Activated T-cell treated with anti-CD3 and anti-CD28 coated beads, Interleukin-2, amount 50 U/mL, for 24 hours (primary cell): ENCODE data around the gene ZNF689.

ENCODE experiments used
- DNase-seq: peaks from one replicate; pipeline ENCODE4 v3.0.0-alpha.2; 2020
- H3K27ac Mint-ChIP-seq: 2 replicates; pipeline ENCODE4 v1.8.0; 2020; ENCODE audit warnings: mild to moderate bottlenecking, mixed read lengths
- H3K27me3 Mint-ChIP-seq: 2 replicates; pipeline ENCODE4 v1.8.0; 2020; ENCODE audit warnings: mixed read lengths
- H3K36me3 Mint-ChIP-seq: 2 replicates; pipeline ENCODE4 v1.8.0; 2020; ENCODE audit warnings: low read depth, mixed read lengths
- H3K4me1 Mint-ChIP-seq: 2 replicates; pipeline ENCODE4 v1.8.0; 2020; ENCODE audit warnings: low read depth, mixed read lengths
- H3K4me3 Mint-ChIP-seq: 2 replicates; pipeline ENCODE4 v1.8.0; 2020; ENCODE audit warnings: mild to moderate bottlenecking, moderate library complexity, mixed read lengths
- H3K9me3 Mint-ChIP-seq: 2 replicates; pipeline ENCODE4 v1.8.0; 2020; ENCODE audit warnings: mixed read lengths

The ZNF689 gene

DNA sequence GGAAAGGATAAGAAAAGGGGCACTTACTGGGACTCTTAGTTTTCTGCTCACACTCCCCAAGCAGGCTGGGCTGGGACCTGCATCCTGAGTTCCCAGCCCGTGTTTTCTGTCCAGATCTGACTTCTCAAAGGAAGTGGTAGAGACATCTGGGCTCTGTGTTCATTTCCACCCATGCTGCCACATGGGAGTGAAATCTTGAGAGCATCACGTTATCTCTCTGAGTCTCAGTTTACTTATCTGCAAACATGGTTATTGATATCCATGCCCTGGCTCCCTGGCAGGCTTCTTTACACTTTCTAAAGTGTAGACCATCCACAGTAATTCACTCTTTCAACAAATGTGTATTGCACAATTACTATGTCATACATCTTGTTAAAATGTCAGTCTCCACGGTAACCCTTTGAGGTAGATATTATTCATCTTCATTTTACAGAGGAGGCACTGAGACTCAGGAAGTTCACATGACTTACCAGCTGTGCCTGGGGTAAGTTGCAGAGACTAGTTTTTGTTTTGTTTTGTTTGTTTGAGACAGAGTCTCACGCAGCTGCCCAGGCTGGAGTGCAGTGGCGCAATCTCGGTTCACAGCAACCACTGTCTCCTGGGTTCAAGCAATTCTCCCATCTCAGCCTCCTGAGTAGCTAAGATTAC, 42.1 kb downstream of the ZNF689 start:
- peak; percentile 53 for DNase-seq
- peaks cover 9% of the 10 kb centered on the region for H3K36me3 Mint-ChIP-seq
- H3K27me3 Mint-ChIP-seq = no peaks in the 10 kb centered on the region
- no peaks in the 10 kb centered on the region for H3K9me3 Mint-ChIP-seq
- peak overlapping the region; percentile 67 for H3K4me3 Mint-ChIP-seq
- H3K27ac Mint-ChIP-seq = peak overlapping the region; percentile 99
- peaks cover 49% of the 10 kb centered on the region for H3K4me1 Mint-ChIP-seq

- H3K27me3 Mint-ChIP-seq = no peaks in the 10 kb centered on the region
- peak overlapping the region; percentile 99 for H3K27ac Mint-ChIP-seq
- no peaks in the 10 kb centered on the region for H3K9me3 Mint-ChIP-seq
- peak; percentile 67 for DNase-seq
- H3K4me3 Mint-ChIP-seq = peak overlapping the region; percentile 67
- H3K4me1 Mint-ChIP-seq = peaks cover 48% of the 10 kb centered on the region
- peaks cover 9% of the 10 kb centered on the region for H3K36me3 Mint-ChIP-seq
These were observed 42.8 kb downstream of the ZNF689 start for GRCh38 chr16:30567160-30567990.

- Mint-ChIP-seq H3K9me3 (no peaks in the 10 kb centered on the region), H3K36me3 (peaks cover 4% of the 10 kb centered on the region), H3K27me3 (no peaks in the 10 kb centered on the region), H3K4me1 (peaks cover 47% of the 10 kb centered on the region), H3K27ac (peak overlapping the region; percentile 99), H3K4me3 (no peak overlapping the region)
- DNase-seq = no peak
These were observed 43.7 kb downstream of the ZNF689 start for GRCh38 chr16:30566531-30566930.

DNA sequence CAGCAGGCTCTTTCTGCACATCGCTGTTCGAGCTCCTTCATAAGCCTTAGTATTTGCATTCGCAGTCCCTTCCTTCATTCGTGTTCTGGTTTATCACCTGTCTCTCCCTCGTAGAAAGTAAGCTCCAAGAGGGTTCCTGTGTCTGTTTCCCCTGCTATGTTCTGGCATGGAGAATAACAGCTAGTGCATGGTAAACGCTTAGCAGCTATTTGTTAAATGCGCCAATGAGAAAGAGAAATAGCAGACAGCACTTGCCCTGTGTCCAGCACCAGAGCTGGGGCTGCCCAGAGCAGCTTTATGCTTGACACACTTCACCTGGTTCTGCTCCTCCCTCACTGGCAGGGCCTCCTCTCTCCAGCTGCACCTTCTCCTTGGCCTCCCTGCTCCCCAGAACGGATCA, 44.2 kb downstream of the ZNF689 start:
- no peaks in the 10 kb centered on the region for H3K9me3 Mint-ChIP-seq
- H3K36me3 Mint-ChIP-seq = peaks cover under 1% of the 10 kb centered on the region
- H3K27me3 Mint-ChIP-seq = no peaks in the 10 kb centered on the region
- DNase-seq = no peak
- H3K27ac Mint-ChIP-seq = peak overlapping the region; percentile 99
- no peak overlapping the region for H3K4me3 Mint-ChIP-seq
- H3K4me1 Mint-ChIP-seq = peaks cover 49% of the 10 kb centered on the region

DNA sequence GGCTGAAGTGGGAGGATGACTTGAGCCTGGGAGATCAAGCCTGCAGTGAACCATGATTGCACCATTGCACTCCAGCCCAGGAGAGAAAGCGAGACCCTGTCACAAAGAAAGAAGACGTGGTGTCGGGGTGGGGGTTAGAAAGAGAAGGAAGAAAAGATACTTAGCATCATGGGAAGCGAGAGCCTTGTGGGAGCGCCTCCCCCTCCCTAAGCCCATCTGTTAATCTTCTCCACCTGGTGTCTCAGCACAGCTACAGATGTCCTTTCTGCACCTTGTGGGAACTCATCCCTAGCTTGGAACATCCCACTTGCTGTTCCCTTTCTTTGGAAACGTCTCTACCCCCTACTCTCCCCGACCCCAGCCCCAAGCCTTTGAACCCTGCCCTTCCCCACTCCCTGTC, 44.7 kb downstream of the ZNF689 start:
- Mint-ChIP-seq H3K4me1 (peaks cover 48% of the 10 kb centered on the region), H3K9me3 (no peaks in the 10 kb centered on the region), H3K4me3 (no peak overlapping the region), H3K27ac (peak overlapping the region; percentile 18), H3K27me3 (no peaks in the 10 kb centered on the region), H3K36me3 (no peaks in the 10 kb centered on the region)
- DNase-seq = no peak

- Mint-ChIP-seq H3K36me3 (peaks cover 6% of the 10 kb centered on the region), H3K27me3 (no peaks in the 10 kb centered on the region), H3K9me3 (no peaks in the 10 kb centered on the region), H3K4me3 (peak overlapping the region; percentile 78), H3K4me1 (peaks cover 30% of the 10 kb centered on the region), H3K27ac (no peak overlapping the region)
- DNase-seq = no peak
These were observed 48.2 kb downstream of the ZNF689 start for GRCh38 chr16:30562021-30562420.

DNA sequence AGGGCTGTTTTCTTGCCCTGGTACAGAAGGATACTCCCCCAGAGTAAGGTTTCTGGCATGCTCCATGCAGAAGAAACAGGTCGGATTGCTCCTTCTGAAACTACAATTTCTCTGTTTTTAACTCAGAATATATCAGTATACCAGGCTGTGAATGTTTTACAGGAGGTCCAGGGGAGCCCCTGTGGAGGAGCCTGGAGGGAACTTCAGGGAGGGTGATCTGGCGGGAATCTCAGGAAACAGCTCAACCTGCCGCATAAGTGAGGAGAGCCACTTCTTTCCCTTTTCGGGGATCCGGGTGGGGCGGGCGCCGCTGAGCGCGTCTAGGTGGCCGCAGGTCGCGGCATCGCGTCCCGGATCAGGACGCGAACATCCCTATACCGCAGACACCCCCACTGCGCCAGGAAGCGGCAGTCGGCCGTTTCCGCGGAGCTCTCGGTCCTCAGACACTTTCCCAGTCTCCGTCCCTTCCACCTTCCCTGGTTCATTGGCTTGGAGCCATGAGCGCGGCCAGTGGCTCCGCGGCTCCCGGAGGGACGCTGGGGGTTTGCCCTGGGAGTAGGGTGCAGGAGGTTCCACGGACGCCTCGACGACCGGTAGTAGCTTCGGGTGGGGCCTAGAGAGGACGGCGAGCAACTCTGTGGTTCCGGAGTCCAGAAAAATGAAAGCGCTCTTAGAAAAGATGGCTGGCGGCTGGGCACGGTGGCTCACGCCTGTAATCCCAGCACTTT, 48.9 kb downstream of the ZNF689 start:
- no peaks in the 10 kb centered on the region for H3K9me3 Mint-ChIP-seq
- DNase-seq = peak; percentile 57
- peaks cover 9% of the 10 kb centered on the region for H3K36me3 Mint-ChIP-seq
- H3K27me3 Mint-ChIP-seq = no peaks in the 10 kb centered on the region
- H3K4me1 Mint-ChIP-seq = peaks cover 25% of the 10 kb centered on the region
- peak overlapping the region; percentile 85 for H3K27ac Mint-ChIP-seq
- H3K4me3 Mint-ChIP-seq = peak overlapping the region; percentile 78

GRCh38 chr16:30559690-30560089, 50.5 kb downstream of the ZNF689 start:
- no peak overlapping the region for H3K27ac Mint-ChIP-seq
- H3K9me3 Mint-ChIP-seq = no peaks in the 10 kb centered on the region
- H3K36me3 Mint-ChIP-seq = peaks cover 22% of the 10 kb centered on the region
- peaks cover 32% of the 10 kb centered on the region for H3K4me1 Mint-ChIP-seq
- H3K27me3 Mint-ChIP-seq = no peaks in the 10 kb centered on the region
- DNase-seq = no peak
- no peak overlapping the region for H3K4me3 Mint-ChIP-seq

DNA sequence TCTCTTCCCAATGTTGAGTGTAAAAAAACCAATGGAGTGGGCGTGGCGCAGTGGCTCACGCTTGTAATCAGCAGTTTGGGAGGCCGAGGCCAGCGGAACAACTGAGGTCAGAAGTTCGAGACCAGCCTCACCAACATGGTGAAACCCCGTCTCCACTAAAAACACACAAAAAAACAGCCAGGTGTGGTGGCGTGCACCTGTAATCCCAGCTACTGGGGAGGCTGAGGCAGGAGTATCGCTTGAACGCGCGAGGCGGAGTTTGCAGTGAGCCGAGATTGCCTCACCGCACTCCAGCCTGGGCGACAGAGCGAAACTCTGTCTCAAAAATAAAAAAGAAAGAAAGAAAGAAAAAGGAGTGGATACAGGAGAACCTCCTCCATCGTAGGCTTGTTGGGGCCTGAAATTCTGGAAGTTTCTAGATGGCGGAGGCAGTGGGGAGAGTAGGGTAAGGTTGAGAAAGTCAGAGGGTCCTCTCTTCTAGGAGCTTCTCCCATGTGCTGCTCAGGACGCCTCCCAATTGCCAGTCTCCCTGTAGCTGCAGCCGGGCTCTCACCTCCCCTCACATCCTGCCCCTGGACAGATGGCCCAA, 51.3 kb downstream of the ZNF689 start:
- no peaks in the 10 kb centered on the region for H3K27me3 Mint-ChIP-seq
- H3K9me3 Mint-ChIP-seq = no peaks in the 10 kb centered on the region
- peak overlapping the region; percentile 90 for H3K4me3 Mint-ChIP-seq
- peaks cover 39% of the 10 kb centered on the region for H3K4me1 Mint-ChIP-seq
- H3K27ac Mint-ChIP-seq = peak overlapping the region; percentile 93
- DNase-seq = no peak
- H3K36me3 Mint-ChIP-seq = peaks cover 31% of the 10 kb centered on the region

DNA sequence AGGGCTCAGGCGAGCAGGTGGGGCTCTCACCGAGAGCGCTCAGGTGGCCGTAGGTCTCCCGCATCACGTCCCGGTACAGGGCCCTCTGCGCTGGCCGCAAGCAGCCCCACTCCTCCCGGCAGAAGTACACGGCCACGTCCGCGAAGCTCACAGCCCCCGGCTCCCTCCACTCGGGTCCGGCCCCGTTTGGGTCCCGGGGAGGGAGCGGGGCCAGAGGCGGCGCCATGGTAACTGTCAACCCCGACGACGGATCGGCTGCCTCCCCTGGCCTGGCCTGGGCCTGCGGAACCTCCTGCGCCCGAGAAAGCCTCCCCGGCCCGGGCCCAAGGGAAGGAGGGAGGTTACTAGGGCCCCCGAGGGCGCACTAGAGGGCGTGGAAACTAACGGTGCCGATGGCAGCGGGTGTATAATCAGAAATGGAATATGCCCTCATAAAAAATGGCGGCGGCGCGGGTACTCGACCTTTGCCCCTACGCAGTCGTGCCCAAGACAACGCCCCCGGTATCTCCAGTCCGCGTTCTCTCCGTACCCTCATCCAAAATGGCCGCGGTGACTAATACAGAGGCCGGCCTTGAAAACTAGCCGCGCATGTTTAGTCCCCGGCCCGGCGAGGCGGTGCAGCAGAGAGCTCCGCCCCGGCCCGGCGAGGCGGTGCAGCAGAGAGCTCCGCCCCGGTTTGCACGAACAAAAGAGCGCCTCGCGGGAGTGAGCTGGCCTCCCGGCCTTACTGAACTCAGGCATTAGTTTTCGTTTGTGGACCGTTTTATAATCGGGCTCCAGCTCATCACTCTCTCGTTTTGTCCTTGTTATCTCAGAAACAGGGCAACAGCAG, 52.0 kb downstream of the ZNF689 start, which contains the start of gene ZNF764:
Gene ZNF764 (minus strand): TSS at position 418 of the 832 bp plus-strand sequence. CDS start 192 bp downstream, at position 226.
- peaks cover 46% of the 10 kb centered on the region for H3K4me1 Mint-ChIP-seq
- peaks cover 38% of the 10 kb centered on the region for H3K36me3 Mint-ChIP-seq
- peak; percentile 97 for DNase-seq
- H3K9me3 Mint-ChIP-seq = no peaks in the 10 kb centered on the region
- no peaks in the 10 kb centered on the region for H3K27me3 Mint-ChIP-seq
- peak within 1 kb of the TSS; percentile 93 for H3K27ac Mint-ChIP-seq
- peak within 1 kb of the TSS; percentile 90 for H3K4me3 Mint-ChIP-seq

DNA sequence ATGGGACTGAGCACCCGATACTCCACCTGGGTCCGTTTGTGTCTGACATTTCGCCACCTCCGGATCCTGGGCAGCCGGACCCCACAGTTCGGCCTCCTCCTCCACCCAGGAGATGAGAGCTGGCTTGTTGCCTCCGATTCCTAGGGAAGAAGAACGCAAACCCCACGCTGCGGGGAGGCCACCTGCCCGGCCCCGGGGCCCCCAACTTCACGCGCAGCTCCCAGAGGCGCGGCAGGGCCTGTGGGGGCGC, 52.6 kb downstream of the ZNF689 start:
- peaks cover 43% of the 10 kb centered on the region for H3K36me3 Mint-ChIP-seq
- DNase-seq = no peak
- peak overlapping the region; percentile 90 for H3K4me3 Mint-ChIP-seq
- no peaks in the 10 kb centered on the region for H3K27me3 Mint-ChIP-seq
- H3K9me3 Mint-ChIP-seq = no peaks in the 10 kb centered on the region
- H3K27ac Mint-ChIP-seq = peak overlapping the region; percentile 93
- peaks cover 51% of the 10 kb centered on the region for H3K4me1 Mint-ChIP-seq

DNA sequence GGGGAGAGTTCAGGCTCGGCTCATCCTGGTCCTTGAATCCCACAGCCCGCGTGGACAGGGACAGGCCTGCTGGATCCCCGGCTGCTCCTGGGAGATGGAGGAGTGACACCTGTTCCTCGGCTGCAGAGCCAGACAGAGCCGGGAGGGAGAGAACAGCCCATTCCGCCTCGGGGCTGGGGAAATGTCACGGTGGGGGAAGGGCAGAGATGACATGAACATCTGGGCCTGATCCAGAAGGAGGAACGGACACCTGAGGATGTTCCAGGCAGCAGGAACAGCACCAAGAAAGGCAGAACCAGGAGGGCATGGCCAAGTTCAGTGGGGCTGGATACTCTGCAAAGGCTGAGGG, 54.1 kb downstream of the ZNF689 start:
- peaks cover 59% of the 10 kb centered on the region for H3K4me1 Mint-ChIP-seq
- H3K4me3 Mint-ChIP-seq = peak overlapping the region; percentile 90
- DNase-seq = no peak
- no peaks in the 10 kb centered on the region for H3K9me3 Mint-ChIP-seq
- peaks cover 51% of the 10 kb centered on the region for H3K36me3 Mint-ChIP-seq
- H3K27ac Mint-ChIP-seq = peak overlapping the region; percentile 93
- H3K27me3 Mint-ChIP-seq = no peaks in the 10 kb centered on the region

GRCh38 chr16:30555315-30556124, 54.7 kb downstream of the ZNF689 start:
- DNase-seq = no peak
- H3K27ac Mint-ChIP-seq = peak overlapping the region; percentile 93
- peaks cover 51% of the 10 kb centered on the region for H3K36me3 Mint-ChIP-seq
- no peaks in the 10 kb centered on the region for H3K9me3 Mint-ChIP-seq
- H3K27me3 Mint-ChIP-seq = no peaks in the 10 kb centered on the region
- peak overlapping the region; percentile 90 for H3K4me3 Mint-ChIP-seq
- peaks cover 60% of the 10 kb centered on the region for H3K4me1 Mint-ChIP-seq
